Thyroid gland (tissue), 4 donors: ENCODE measurements around the gene TEX11. TPM values are rescaled to one million over a fixed set of nuclear protein-coding genes. Genes with fewer than 3 reads are reported as not detected.
"Not testable (repeated sequence)": the region's sequence is repeated elsewhere in the genome, so short reads cannot be mapped to it uniquely, and the experiment has no call there.

Source experiments
- DNase-seq, 2 donors: peaks; one replicate each; pipeline ENCODE4 v3.0.0-alpha.2; 2019
- H3K27ac ChIP-seq, 3 donors: fragments of 200-600 bp; sonication (generic); 1 replicate in 2 of 3; 2 replicates in 1 of 3; pipeline ENCODE4 v1.5.1; 2016 to 2019; ENCODE audit warnings: mild to moderate bottlenecking in 1 of 3, moderate library complexity in 1 of 3
- H3K27me3 ChIP-seq: fragments of 200-600 bp; sonication (generic); one replicate; pipeline ENCODE4 v1.5.1; 2019
- H3K36me3 ChIP-seq, 2 donors: fragments of 200-600 bp; sonication (generic); one replicate each; pipeline ENCODE4 v1.5.1; 2016 to 2019
- H3K4me1 ChIP-seq, 2 donors: fragments of 200-600 bp; sonication (generic); one replicate each; pipeline ENCODE4 v1.5.1; 2017 to 2019
- H3K4me3 ChIP-seq, 3 donors: fragments of 200-600 bp; sonication (generic); replicated peaks in 1 of 3; 1 replicate in 2 of 3; 2 replicates in 1 of 3; pipeline ENCODE4 v1.5.1; 2016; ENCODE audit warnings: mild to moderate bottlenecking in 1 of 3
- H3K9me3 ChIP-seq: fragments of 200-600 bp; sonication (generic); one replicate; pipeline ENCODE4 v1.5.1; 2017
- POLR2A ChIP-seq, 2 donors: fragments of 450-650 bp; IDR thresholded peaks; one replicate each; pipeline ENCODE4 v1.6.1; 2017; ENCODE audit warnings: antibody characterized with exemption in 2 of 2, mild to moderate bottlenecking in 2 of 2, moderate library complexity in 1 of 2
- WGBS, 2 donors: methylation state at CpG; one replicate each; pipeline ENCODE4 v1.1.5; 2017; 5-methylcytosine and 5-hydroxymethylcytosine counted together
- intact Hi-C: fragments of 100-400 bp; cut with DNase I; formaldehyde crosslinking; loops from one replicate; pipeline ENCODE4 v1.15.1; 2023
- total RNA-seq, 4 donors: library from RNA; depleted of rRNA; stranded (reverse); fragments of >200 nt; gene quantifications; one replicate each; pipeline ENCODE4 v1.2.3, GENCODE V29; 2016
- TF ChIP-seq, protein P1 (sequence below), 6 experiments: fragments of 200-600 bp in 3 of 6; fragments of 450-650 bp in 3 of 6; sonication (generic) in 3 of 6; IDR thresholded peaks; one replicate each; pipeline ENCODE4 v1.5.1; 2016 to 2019; ENCODE audit warnings: antibody characterized with exemption in 6 of 6, mild to moderate bottlenecking in 2 of 6, inconsistent platforms in 1 of 6, moderate library complexity in 1 of 6

The TEX11 gene
- total RNA-seq, 4 donors from 2014 or later, result not detected

DNA sequence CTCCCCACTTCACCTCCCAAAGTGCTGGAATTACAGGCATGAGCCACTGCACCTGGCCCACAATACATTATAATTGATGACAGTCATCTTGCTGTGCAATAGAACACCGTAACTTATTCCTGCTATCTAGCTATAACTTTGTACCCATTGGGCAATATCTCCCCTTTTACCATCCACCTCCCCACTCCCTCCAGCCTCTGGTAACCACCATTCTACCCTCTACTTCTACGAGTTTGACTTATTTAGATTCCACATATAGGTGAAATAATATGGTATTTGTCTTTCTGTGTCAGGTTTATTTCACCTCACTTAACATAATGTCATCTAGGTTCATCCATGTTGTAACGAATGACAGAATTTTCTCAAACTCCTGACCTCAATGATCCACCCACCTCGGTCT, 8.2 kb upstream of the TEX11 start:
- no peak for DNase-seq
- Histone ChIP-seq H3K9me3 (no peaks in the 10 kb centered on the region), H3K36me3 (no peaks in the 10 kb centered on the region), H3K27me3 (no peaks in the 10 kb centered on the region), H3K4me3 (no peak overlapping the region), H3K27ac (no peak overlapping the region), H3K4me1 (no peaks in the 10 kb centered on the region)
- intact Hi-C loops, result no loop called here
- TF ChIP-seq POLR2A (IDR thresholded peaks at IDR 0.05), result no peak
- 91 to 93% methylated on average over 4 of the region's 4 CpGs for WGBS, 2 donors

DNA sequence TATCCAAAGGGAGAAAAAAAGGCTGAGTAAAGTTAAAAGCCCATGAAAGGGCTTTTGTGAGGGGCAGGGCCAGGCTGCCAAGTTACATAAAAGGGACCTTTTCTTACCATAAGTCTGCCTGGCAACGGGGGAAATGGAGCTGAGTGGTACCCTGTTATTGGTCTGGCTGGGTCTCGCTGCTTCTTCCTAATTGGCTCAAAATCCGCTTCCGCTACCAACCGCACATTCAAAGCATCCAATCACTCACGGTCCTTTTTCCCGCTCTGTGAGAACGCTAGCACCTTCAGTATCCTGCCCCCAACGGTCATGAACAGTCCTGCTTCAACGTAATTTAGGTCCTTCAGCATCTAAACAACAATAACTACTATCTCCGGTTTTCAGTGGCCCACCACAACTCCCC, 611 bp downstream of the TEX11 start:
- no peaks in the 10 kb centered on the region for H3K4me1 ChIP-seq
- 92 to 93% methylated on average over 11 of the region's 11 CpGs for WGBS, 2 donors
- no peaks in the 10 kb centered on the region for H3K36me3 ChIP-seq
- H3K4me3 ChIP-seq, result no peak overlapping the region
- H3K27ac ChIP-seq, result no peak overlapping the region
- H3K9me3 ChIP-seq, result no peaks in the 10 kb centered on the region
- intact Hi-C loops, result no loop called here
- DNase-seq, result no peak
- TF ChIP-seq, protein P1, sequence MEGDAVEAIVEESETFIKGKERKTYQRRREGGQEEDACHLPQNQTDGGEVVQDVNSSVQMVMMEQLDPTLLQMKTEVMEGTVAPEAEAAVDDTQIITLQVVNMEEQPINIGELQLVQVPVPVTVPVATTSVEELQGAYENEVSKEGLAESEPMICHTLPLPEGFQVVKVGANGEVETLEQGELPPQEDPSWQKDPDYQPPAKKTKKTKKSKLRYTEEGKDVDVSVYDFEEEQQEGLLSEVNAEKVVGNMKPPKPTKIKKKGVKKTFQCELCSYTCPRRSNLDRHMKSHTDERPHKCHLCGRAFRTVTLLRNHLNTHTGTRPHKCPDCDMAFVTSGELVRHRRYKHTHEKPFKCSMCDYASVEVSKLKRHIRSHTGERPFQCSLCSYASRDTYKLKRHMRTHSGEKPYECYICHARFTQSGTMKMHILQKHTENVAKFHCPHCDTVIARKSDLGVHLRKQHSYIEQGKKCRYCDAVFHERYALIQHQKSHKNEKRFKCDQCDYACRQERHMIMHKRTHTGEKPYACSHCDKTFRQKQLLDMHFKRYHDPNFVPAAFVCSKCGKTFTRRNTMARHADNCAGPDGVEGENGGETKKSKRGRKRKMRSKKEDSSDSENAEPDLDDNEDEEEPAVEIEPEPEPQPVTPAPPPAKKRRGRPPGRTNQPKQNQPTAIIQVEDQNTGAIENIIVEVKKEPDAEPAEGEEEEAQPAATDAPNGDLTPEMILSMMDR (IDR thresholded peaks at IDR 0.05), result no peak
- no peaks in the 10 kb centered on the region for H3K27me3 ChIP-seq

DNA sequence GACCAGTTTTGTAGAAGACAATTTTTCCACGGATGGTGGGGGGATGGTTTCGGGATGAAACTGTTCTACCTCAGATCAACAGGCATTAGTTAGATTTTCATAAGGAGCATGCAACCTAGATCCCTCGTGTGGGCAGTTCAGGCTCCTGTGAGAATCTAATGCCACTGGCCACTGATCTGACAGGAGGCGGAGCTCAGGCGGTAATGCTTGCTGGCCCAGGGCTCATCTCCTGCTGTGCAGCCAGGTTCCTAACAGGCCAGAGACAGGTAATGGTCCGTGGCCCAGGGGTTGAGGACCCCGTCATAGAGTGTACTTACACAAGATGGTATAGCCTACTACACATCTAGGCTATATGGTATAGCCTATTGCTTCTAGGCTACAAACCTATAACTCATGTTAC, 7.0 kb downstream of the TEX11 start:
- 64 to 65% methylated on average over 4 to 7 of the region's 7 CpGs for WGBS, 2 donors

DNA sequence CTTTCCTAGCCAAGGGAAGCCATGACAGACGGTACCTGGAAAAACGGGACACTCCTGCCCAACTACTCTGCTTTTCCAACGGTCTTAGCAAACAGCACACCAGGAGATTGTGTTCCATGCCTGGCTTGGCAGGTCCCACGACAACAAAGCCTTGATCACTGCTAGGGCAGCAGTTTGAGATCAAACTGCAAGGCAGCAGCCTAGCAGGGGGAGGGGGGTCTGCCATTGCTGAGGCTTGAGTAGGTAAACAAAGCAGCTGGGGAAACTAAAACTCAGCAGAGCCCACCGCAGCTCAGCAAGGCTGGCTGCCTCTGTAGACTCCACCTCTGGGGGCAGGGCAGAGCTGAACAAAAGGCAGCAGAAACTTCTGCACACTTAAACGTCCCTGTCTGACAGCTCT, 18.1 kb downstream of the TEX11 start:
- H3K36me3 ChIP-seq, H3K9me3 ChIP-seq, H3K4me3 ChIP-seq, H3K27ac ChIP-seq, intact Hi-C loops, DNase-seq, H3K4me1 ChIP-seq, H3K27me3 ChIP-seq: not testable (repeated sequence)
- 58% methylated on average over 4 of the region's 6 CpGs; no CpG with 5 or more reads in 1 of the 2 donors for WGBS, 2 donors

More for the DNA sequence above, 7.0 kb downstream of the TEX11 start:
- no peaks in the 10 kb centered on the region for H3K9me3 ChIP-seq
- intact Hi-C loops, result no loop called here
- no peak for DNase-seq
- H3K4me3 ChIP-seq, result no peak overlapping the region
- no peaks in the 10 kb centered on the region for H3K27me3 ChIP-seq
- H3K4me1 ChIP-seq, result no peaks in the 10 kb centered on the region
- H3K27ac ChIP-seq, result no peak overlapping the region
- no peaks in the 10 kb centered on the region for H3K36me3 ChIP-seq
- no peak for TF ChIP-seq POLR2A (IDR thresholded peaks at IDR 0.05)
- TF ChIP-seq, protein P1 (IDR thresholded peaks at IDR 0.05), result no peak

DNA sequence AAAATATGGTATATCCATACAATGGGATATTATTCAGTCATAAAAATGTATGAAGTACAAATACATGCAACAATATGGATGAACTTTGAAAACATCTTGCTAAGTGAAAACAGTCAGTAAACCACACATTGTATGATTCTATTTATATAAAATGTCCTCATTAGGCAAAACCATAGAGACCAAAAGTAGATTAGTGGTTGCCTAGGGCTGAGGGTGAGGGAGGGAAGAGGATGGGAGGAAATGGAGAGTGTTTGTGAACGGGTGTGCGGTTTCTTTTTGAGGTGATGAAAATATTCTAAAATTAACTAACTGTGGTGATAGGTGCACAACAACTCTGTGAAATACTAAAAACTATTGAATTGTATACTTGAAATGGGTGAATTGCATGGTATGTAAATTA, 29.6 kb downstream of the TEX11 start:
- intact Hi-C loops, result no loop called here

DNA sequence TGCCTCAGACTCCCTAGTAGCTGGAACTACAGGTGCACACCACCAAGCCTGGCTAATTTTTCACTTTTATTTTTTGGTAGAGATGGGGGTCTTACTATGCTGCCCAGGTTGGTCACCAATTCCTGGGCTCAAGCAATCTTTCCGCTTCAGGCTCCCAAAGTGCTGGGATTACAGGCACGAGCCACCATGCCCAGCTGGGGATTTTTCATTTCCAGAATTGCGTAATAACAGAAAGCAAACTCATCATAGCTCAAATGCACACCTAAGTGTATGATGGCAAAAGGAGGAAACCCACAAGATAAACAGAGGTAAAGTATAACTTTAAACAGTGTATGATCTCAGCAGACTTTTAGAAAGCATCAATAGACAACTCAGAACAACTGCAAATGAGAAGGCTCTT, 56.2 kb downstream of the TEX11 start:
- no peaks in the 10 kb centered on the region for H3K9me3 ChIP-seq
- no peaks in the 10 kb centered on the region for H3K4me1 ChIP-seq
- TF ChIP-seq, protein P1 (IDR thresholded peaks at IDR 0.05), result no peak
- no peaks in the 10 kb centered on the region for H3K36me3 ChIP-seq
- 77 to 84% methylated on average over 3 of the region's 3 CpGs for WGBS, 2 donors
- no peaks in the 10 kb centered on the region for H3K27me3 ChIP-seq
- no peak overlapping the region for H3K4me3 ChIP-seq
- DNase-seq, result no peak
- H3K27ac ChIP-seq, result no peak overlapping the region
- intact Hi-C loops, result no loop called here

More for the DNA sequence above, 29.6 kb downstream of the TEX11 start:
- no peak overlapping the region for H3K27ac ChIP-seq
- H3K4me3 ChIP-seq, result no peak overlapping the region
- no peaks in the 10 kb centered on the region for H3K9me3 ChIP-seq
- TF ChIP-seq, protein P1 (IDR thresholded peaks at IDR 0.05), result no peak
- no peak for TF ChIP-seq POLR2A (IDR thresholded peaks at IDR 0.05)
- H3K4me1 ChIP-seq, result no peaks in the 10 kb centered on the region
- WGBS, 2 donors, result 79 to 82% methylated on average over 2 of the region's 2 CpGs
- H3K27me3 ChIP-seq, result no peaks in the 10 kb centered on the region
- no peaks in the 10 kb centered on the region for H3K36me3 ChIP-seq
- DNase-seq, result no peak

DNA sequence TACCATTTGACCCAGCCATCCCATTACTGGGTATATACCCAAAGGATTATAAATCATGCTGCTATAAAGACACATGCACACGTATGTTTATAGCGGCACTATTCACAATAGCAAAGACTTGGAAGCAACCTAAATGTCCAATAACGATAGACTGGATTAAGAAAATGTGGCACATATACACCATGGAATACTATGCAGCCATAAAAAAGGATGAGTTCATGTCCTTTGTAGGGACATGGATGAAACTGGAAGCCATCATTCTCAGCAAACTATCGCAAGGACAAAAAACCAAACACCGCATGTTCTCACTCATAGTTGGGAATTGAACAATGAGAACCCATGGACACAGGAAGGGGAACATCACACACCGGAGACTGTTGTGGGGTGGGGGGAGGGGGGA, 64.4 kb downstream of the TEX11 start:
- H3K27me3 ChIP-seq, intact Hi-C loops, H3K9me3 ChIP-seq, H3K36me3 ChIP-seq, H3K4me3 ChIP-seq, H3K27ac ChIP-seq, H3K4me1 ChIP-seq, DNase-seq: not testable (repeated sequence)
- 95 to 98% methylated on average over 4 to 5 of the region's 6 CpGs for WGBS, 2 donors

DNA sequence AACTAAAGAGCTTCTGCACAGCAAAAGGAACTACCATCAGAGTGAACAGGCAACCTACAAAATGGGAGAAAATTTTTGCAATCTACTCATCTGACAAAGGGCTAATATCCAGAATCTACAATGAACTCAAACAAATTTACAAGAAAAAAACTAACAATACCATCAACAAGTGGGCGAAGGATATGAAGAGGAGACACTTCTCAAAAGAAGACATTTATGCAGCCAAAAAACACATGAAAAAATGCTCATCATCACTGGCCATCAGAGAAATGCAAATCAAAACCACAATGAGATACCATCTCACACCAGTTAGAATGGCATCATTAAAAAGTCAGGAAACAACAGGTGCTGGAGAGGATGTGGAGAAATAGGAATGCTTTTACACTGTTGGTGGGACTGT, 64.9 kb downstream of the TEX11 start:
- H3K36me3 ChIP-seq, H3K4me1 ChIP-seq, H3K4me3 ChIP-seq, H3K27me3 ChIP-seq, H3K9me3 ChIP-seq, H3K27ac ChIP-seq, intact Hi-C loops, DNase-seq: not testable (repeated sequence)
- WGBS, 2 donors, result 81 to 87% methylated on average over 1 of the region's 1 CpG
